GM21786 (cell line): ENCODE measurements around the gene SCT.
"Not testable (repeated sequence)": the region's sequence is repeated elsewhere in the genome, so short reads cannot be mapped to it uniquely, and the experiment has no call there.

Experiments used
- ATAC-seq: cut with Tn5 transposase; IDR thresholded peaks from one replicate; pipeline ENCODE4 v1.9.1; 2021; ENCODE audit not compliant: unreplicated experiment

SCT gene, protein sequence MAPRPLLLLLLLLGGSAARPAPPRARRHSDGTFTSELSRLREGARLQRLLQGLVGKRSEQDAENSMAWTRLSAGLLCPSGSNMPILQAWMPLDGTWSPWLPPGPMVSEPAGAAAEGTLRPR

DNA sequence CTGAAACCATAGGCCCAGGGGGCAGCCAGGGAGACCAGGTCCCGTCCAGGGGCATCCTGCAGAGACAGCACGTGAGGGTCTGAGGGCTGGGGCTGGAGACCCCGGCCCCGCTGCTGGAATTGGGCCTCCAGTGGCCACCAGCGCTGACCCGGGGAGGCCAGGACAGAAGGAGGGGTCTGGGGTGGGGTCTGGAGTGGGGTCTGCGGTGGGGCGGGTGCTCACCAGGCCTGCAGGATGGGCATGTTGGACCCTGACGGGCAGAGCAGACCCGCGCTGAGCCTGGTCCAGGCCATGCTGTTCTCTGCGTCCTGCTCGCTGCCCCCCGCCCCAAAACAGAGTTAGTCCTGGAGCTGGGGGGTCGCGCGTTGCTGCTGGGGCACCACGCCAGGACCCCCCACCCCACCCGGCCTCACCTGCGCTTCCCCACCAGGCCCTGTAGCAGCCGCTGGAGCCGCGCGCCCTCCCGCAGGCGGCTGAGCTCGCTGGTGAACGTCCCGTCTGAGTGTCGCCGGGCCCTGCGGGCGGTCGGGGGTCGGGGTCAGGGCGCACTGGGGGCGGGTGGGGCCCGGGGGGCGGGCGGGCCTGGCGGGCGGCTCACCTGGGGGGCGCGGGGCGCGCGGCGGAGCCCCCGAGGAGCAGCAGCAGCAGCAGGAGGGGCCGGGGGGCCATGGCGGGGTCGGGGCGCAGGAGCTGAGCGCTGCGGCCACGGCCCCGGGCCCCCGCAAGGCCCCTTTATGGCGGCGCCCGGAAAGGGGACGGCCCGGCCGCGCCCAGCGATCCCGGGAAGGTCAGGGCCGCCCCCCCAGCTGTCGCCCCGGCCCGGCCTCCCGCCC is at the start of gene SCT:
Gene SCT, minus strand, starts transcription at position 707 of the 833 bp plus-strand sequence. Its CDS starts 38 bp downstream, at position 669.
- ATAC-seq, result no peak

- ATAC-seq, result no peak
These were observed 47.4 kb upstream of the SCT start for GRCh38 chr11:674406-674805.

DNA sequence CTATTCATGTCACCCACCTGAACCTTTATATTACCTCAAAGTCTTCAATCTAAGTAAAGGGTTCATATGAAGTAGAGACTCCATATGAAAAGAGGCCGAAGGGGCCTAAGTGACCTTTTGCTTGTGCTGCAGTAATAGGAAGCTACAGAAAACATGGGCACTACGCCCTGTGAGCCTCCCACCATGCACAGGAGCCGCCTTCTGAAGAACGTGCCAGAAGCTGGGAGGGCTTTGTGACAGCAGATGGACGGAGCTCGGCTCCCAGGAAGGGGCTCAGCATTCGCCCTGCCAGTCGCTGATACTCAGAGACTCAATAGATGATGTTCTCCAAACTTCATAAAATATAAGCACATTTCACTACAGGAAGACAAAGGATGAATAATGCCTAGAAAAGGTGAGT is 46.9 kb upstream of the SCT start:
- ATAC-seq, result no peak

DNA sequence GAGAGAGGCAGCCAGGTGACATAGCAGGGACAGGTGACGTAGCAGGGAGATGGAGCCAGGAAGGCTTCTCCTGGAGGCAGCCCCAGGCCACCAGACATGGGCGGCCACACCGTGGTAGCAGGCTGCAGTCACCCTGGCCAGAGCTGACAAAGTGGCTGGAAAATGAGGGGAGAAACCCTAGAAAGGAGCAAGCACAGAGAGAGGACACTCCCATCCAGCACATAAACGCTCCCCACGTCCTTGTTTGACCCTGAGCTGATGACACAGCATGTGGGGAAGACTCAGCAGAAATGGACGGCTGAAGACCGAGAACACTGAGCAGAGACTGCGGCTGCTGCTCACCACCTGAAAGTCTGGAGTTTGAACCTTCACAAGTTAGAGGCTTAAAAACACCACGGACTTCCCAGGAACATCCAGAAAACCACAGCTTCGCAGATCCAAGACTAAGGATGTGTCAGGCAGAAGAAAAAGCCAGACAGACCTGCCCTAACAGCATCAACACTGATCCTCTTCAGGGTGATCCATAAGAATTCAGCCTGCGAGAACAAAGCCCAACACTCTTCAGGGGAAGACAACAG is 38.8 kb upstream of the SCT start:
- no peak for ATAC-seq

DNA sequence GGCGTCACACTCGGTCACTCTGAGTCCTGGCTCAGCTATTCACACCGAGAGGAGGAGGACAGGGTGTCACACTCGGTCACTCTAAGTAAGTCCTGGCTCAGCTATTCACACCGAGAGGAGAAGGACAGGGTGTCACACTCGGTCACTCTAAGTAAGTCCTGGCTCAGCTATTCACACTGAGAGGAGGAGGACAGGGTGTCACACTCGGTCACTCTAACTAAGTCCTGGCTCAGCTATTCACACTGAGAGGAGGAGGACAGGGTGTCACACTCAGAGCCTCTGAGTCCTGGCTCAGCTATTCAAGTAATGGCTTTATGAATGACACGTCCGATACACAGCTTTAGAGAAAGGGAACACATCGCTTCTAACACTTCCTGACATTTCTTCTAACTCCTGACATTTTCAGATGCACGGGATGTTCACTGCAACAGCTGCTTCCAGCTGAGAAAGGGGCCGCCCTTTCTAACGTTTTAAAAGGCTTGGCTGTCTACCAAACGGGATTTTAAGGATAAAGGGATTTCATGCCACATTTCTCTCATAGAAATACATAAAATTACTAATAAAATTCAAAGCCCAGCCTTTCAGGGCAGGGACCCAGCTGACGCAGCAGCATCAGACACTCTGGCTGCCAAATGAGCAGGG is 38.2 kb upstream of the SCT start:
- no peak for ATAC-seq

DNA sequence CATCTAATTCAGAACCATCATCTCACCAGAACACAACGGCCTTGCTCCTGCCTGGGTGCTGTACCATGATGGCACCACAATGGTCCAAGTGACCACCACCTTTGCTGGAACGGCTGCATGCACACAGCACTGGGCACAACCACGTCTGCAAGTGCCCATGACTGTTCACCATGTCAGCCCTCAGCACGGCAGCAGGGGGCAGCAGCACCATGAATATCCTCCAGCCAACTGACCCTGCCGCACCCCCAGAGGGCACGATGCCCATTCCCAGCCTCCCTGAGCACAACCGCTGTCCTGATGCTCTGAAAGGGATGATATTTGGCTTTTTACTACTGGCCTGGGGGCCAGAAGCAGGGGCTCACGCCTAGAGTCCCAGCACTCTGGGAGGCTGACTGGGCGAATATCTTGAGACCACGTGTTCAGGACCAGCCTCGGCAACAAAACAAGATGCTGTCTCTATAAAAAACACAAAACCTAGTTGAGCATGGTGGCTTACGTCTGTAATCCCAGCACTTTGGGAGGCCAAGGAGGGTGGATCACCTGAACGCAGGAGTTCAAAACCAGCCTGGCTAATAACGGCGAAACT is 35.8 kb upstream of the SCT start:
- ATAC-seq, result no peak

- no peak for ATAC-seq
These were observed 33.9 kb upstream of the SCT start for GRCh38 chr11:660681-661444.

GRCh38 chr11:660281-660680 is 33.3 kb upstream of the SCT start:
- no peak for ATAC-seq

DNA sequence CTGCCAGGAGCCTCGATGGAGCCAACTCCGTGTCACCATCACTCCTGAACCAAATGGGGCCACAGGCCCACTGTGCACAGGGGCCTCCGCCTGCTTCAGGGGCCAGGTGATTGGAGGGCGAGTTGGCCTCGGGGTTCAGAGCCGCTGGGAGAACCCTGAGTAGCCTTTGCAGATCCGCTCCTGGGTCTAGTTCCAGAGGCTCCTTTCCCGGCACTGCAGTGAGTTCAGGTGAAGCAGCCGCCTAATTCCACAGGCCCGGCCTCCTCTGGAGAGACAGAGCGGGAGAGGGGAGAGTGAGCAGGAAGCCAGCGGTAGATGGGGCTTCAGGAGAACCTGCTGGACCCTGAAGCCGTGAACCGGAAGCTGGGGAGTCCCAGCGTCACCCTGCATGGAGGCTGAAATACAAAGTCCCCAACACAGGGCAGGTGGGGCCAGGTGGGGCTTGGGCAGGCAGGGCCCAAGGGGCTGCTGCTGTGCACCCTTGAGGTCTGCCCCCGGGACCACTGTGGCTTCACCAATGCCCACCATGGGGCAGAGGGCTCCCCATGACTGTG is 32.6 kb upstream of the SCT start:
- no peak for ATAC-seq

GRCh38 chr11:657691-658126 is 30.7 kb upstream of the SCT start:
- ATAC-seq, result no peak

DNA sequence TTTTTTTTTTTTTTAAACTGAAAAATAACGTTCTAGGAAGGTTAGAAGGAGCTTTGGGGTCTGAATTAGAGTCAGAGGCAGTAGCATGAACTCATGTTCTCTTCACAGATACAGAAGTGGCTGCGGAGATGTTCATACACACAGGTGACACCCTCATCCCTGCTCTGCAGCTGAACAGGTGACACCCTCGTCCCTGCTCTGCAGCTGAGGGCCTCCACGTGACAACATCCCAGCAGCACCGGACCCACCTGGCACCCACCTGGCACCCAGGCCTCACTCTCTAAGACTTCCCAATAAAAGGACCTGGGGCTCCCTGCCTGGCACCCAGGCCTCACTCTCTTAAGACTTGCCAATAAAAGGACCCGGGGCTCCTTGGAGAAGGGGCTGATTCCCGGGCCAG is 29.9 kb upstream of the SCT start:
- no peak for ATAC-seq

DNA sequence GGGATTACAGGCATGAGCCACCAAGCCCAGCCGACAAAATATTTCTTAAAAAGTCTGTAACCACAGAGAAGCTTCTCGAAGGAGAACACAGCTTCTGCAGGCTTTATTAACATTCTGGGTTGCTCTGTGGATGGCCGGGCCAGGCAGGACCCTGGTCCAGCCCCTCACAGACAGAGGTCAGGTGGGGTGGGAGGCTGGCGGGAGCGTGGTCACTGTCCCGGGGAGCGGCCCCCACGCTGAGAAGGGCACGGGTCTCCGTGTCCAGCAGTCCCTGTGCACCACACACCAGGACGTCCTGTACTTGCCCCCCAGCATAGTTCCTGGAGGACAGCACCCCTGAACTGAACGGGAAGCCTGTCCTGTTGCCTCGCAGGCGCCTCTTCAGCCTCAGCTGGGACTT is 29.4 kb upstream of the SCT start:
- no peak for ATAC-seq

DNA sequence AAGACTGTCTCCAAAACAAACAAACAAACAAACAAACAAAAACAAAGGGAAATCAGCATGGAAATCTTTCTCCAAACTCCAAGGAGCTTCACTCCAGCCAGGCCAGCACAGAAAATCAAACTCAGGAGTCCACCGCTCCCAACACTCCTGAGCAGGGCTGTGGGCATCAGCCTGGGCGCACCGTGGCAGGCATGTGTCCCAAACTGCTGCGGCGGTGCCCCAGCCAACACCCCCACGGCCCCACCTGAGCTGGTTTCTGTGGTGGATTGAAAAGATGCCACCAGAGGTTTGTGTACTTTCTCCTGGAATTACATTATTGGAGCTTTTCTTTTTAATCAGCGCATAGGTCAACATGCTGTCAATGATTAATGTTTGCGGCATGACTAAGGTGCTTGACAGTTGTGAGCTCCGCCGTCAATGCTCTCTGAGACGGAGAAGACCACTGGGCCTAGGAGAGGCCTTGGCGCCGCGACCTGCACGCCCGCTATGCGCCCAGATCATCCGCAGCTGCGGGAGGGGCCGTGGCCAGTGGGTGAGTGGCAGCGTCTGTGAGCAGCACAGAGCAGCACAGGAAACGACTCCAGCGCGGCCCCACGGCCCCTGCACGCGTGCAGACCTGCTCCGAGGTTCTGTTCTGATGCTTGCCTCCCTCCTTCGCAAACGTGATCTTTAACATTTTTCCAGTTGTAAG is 28.2 kb upstream of the SCT start:
- no peak for ATAC-seq

DNA sequence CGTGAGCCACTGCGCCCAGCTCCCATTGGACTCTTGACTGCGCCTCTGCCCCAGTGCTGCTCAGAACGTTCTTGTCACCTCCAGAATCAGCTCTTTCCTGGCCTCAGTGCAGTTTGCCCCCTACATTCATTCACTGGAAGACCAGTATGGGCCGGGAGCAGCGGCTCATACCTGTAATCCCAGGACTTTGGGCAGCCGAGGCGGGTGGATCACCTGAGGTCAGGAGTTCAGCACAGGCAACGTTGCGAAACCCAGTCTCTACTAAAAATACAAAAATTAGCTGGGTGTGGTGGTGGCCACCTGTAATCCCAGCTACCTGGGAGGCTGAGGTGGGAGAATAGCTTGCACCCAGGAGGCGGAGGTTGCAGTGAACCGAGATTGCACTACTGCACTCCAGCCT is 27.5 kb upstream of the SCT start:
- ATAC-seq, result not testable (repeated sequence)

DNA sequence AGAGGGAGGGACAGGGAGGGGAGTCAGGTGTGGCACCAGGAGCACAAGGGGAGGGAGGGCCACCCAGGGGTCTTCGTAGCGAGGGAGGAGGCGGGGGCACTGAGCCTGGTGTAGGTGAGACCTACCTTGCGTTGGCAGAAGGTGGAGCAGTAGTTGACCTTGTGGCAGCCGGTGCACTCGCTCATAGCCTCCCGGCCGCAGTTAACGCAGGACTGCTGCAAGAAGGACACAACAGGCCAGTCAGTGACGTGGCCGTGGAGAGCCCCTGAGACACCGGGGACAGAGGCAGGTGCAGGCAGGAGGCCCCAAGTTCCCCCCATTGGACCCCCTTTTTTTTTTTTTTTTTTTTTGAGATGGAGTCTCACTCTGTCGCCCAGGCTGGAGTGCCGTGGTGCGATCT is 26.9 kb upstream of the SCT start:
- ATAC-seq, result no peak

GRCh38 chr11:653136-653535 is 26.2 kb upstream of the SCT start:
- not testable (repeated sequence) for ATAC-seq

DNA sequence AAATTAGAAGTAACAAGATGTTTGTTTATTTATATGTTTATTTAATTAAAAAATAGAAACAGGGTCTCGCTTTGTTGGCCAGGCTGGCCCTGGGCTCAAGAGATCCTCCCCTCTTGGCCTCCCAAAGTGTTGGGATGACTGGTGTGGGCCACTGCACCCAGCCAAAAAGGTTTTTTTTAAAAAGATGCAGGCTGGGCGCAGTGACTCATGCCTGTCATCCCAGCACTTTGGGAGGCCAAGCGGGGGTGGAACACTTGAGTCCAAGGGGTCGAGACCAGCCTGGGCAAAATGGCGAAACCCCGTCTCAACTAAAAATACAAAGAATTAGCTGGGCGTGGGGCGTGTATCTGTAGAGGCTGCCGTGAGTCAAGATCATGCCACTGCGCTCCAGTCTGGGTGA is 23.5 kb upstream of the SCT start:
- no peak for ATAC-seq

DNA sequence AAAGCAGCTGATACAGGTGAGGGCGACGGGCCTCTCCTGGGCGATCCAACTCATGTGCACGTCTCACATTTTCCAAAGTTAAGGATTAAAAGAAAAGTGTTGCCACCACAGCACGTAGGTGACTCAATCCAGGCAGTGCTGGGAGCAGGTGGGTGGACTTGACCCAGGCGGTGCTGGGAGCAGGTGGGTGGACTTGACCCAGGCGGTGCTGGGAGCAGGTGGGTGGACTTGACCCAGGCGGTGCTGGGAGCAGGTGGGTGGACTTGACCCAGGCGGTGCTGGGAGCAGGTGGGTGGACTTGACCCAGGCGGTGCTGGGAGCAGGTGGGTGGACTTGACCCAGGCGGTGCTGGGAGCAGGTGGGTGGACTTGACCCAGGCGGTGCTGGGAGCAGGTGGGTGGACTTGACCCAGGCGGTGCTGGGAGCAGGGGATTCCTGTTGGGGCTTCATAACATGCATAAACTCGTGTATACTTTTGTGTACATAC is 20.7 kb upstream of the SCT start:
- not testable (repeated sequence) for ATAC-seq

- ATAC-seq, result no peak
These were observed 19.2 kb upstream of the SCT start for GRCh38 chr11:646214-646613.

DNA sequence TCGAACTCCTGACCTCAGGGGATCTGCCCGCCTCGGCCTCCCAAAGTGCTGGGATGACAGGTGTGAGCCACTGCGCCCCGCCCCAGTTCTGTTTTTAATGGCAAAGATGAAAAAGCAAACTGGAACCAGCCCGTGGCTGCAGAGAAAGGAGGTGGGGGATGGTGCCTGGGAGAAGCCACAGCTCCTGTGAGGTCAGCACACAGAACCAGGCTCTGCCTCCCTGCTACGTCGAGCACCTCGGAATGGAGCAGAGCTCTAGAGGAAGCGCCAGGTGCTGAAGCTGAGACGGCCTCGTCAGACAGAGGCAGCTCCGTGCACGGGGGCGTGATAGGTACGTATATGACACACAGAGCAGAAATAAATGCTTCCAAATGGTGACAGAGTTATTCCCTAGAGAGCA is 18.6 kb upstream of the SCT start:
- ATAC-seq, result no peak
